Muscle layer of duodenum (tissue), 2 donors: ENCODE results near the gene ADD2.
"Not testable (repeated sequence)": the region's sequence is repeated elsewhere in the genome, so short reads cannot be mapped to it uniquely, and the experiment has no call there.

Experiments
- H3K27ac ChIP-seq: one replicate; pipeline ENCODE4 v1.7.0; 2013; ENCODE audit warnings: mild to moderate bottlenecking, low read length
- H3K27me3 ChIP-seq: one replicate; pipeline ENCODE4 v1.7.0; 2013; ENCODE audit warnings: low read depth, mild to moderate bottlenecking, control low read depth, low read length
- H3K36me3 ChIP-seq, 2 donors: one replicate each; pipeline ENCODE4 v1.7.0; 2013; ENCODE audit warnings: low read length in 2 of 2, control low read depth in 1 of 2, mild to moderate bottlenecking in 1 of 2; ENCODE audit not compliant: insufficient read depth in 2 of 2, control insufficient read depth in 1 of 2
- H3K4me1 ChIP-seq, 2 donors: one replicate each; pipeline ENCODE4 v1.7.0; 2013; ENCODE audit warnings: low read length in 2 of 2, mild to moderate bottlenecking in 2 of 2, control low read depth in 1 of 2, moderate library complexity in 1 of 2; ENCODE audit not compliant: insufficient read depth in 2 of 2, control insufficient read depth in 1 of 2
- H3K4me3 ChIP-seq, 2 donors: one replicate each; pipeline ENCODE4 v1.7.0; 2013; ENCODE audit warnings: low read length in 2 of 2, low read depth in 1 of 2, mild to moderate bottlenecking in 1 of 2
- H3K9me3 ChIP-seq, 2 donors: one replicate each; pipeline ENCODE4 v1.7.0; 2013; ENCODE audit warnings: low read length in 2 of 2, control low read depth in 1 of 2, mild to moderate bottlenecking in 1 of 2; ENCODE audit not compliant: control insufficient read depth in 1 of 2
- donor health status: healthy.

Gene ADD2

GRCh38 chr2:70799706-70800105 is 31.7 kb upstream of the ADD2 start:
- H3K4me1 ChIP-seq = no peaks in the 10 kb centered on the region
- no peaks in the 10 kb centered on the region for H3K27me3 ChIP-seq
- peaks cover 0 to 7% of the 10 kb centered on the region in 2 donors for H3K9me3 ChIP-seq
- no peak overlapping the region for H3K27ac ChIP-seq
- H3K4me3 ChIP-seq = no peak overlapping the region
- H3K36me3 ChIP-seq = no peaks in the 10 kb centered on the region

GRCh38 chr2:70797996-70798395 is 30.0 kb upstream of the ADD2 start:
- H3K27ac ChIP-seq, H3K36me3 ChIP-seq, H3K9me3 ChIP-seq, H3K4me3 ChIP-seq, H3K4me1 ChIP-seq, H3K27me3 ChIP-seq: not testable (repeated sequence)

- no peak overlapping the region for H3K27ac ChIP-seq
- no peaks in the 10 kb centered on the region for H3K27me3 ChIP-seq
- H3K9me3 ChIP-seq = peaks cover 0 to 7% of the 10 kb centered on the region in 2 donors
- H3K36me3 ChIP-seq = no peaks in the 10 kb centered on the region
- no peak overlapping the region for H3K4me3 ChIP-seq
- H3K4me1 ChIP-seq = no peaks in the 10 kb centered on the region
These were observed 29.5 kb upstream of the ADD2 start for GRCh38 chr2:70797506-70797905.

GRCh38 chr2:70796262-70796661 is 28.3 kb upstream of the ADD2 start:
- Histone ChIP-seq H3K4me3 (no peak overlapping the region), H3K36me3 (no peaks in the 10 kb centered on the region), H3K9me3 (peaks cover 0 to 5% of the 10 kb centered on the region in 2 donors), H3K27me3 (no peaks in the 10 kb centered on the region), H3K4me1 (no peaks in the 10 kb centered on the region), H3K27ac (no peak overlapping the region)

GRCh38 chr2:70795164-70795995 is 27.4 kb upstream of the ADD2 start:
- Histone ChIP-seq H3K4me3 (no peak overlapping the region), H3K27ac (no peak overlapping the region), H3K4me1 (peaks cover 0 to 5% of the 10 kb centered on the region in 2 donors), H3K9me3 (peaks cover 0 to 5% of the 10 kb centered on the region in 2 donors), H3K27me3 (peaks cover 5% of the 10 kb centered on the region), H3K36me3 (no peaks in the 10 kb centered on the region)

- Histone ChIP-seq H3K4me3 (no peak overlapping the region), H3K9me3 (no peaks in the 10 kb centered on the region), H3K4me1 (peaks cover 0 to 12% of the 10 kb centered on the region in 2 donors), H3K27ac (no peak overlapping the region), H3K36me3 (no peaks in the 10 kb centered on the region), H3K27me3 (peaks cover 16% of the 10 kb centered on the region)
These were observed 25.4 kb upstream of the ADD2 start for GRCh38 chr2:70793450-70793849.

- Histone ChIP-seq H3K4me3 (peak within 1 kb of the TSS in 1 of 2 donors; percentile 43), H3K36me3 (no peaks in the 10 kb centered on the region), H3K4me1 (peaks cover 0 to 12% of the 10 kb centered on the region in 2 donors), H3K27ac (no peak within 1 kb of the TSS), H3K27me3 (peaks cover 21% of the 10 kb centered on the region), H3K9me3 (no peaks in the 10 kb centered on the region)
These were observed 22.3 kb upstream of the ADD2 start, which contains the start of gene FIGLA for GRCh38 chr2:70790136-70790828. TSS of gene FIGLA (minus strand) at chr2:70790643. CDS start at chr2:70790638, 5 bp downstream.

- Histone ChIP-seq H3K27me3 (peaks cover 21% of the 10 kb centered on the region), H3K4me3 (peak overlapping the region in 1 of 2 donors; percentile 43), H3K9me3 (no peaks in the 10 kb centered on the region)
These were observed 21.5 kb upstream of the ADD2 start for GRCh38 chr2:70789304-70790135.

GRCh38 chr2:70785137-70785911 is 17.3 kb upstream of the ADD2 start:
- H3K27me3 ChIP-seq = peaks cover 15% of the 10 kb centered on the region

More at GRCh38 chr2:70789304-70790135, 21.5 kb upstream of the ADD2 start:
- no peak overlapping the region for H3K27ac ChIP-seq
- H3K4me1 ChIP-seq = peaks cover 0 to 12% of the 10 kb centered on the region in 2 donors
- no peaks in the 10 kb centered on the region for H3K36me3 ChIP-seq

GRCh38 chr2:70784320-70784719 is 16.3 kb upstream of the ADD2 start:
- Histone ChIP-seq H3K27ac (no peak overlapping the region), H3K36me3 (no peaks in the 10 kb centered on the region), H3K9me3 (no peaks in the 10 kb centered on the region), H3K27me3 (peaks cover 5% of the 10 kb centered on the region), H3K4me3 (no peak overlapping the region), H3K4me1 (no peaks in the 10 kb centered on the region)

More at GRCh38 chr2:70785137-70785911, 17.3 kb upstream of the ADD2 start:
- Histone ChIP-seq H3K9me3 (no peaks in the 10 kb centered on the region), H3K4me3 (no peak overlapping the region), H3K36me3 (no peaks in the 10 kb centered on the region), H3K27ac (no peak overlapping the region), H3K4me1 (peaks cover 0 to 7% of the 10 kb centered on the region in 2 donors)
